GM13976 (cell line): ENCODE results near the gene NCKAP1.

Experiments used
- DNase-seq: peaks from one replicate; pipeline ENCODE4 v3.0.0; 2012; ENCODE audit warnings: low spot score
- in situ Hi-C: fragments of 300-500 bp; cut with MboI; formaldehyde crosslinking; loops from one replicate; pipeline ENCODE4 v1.12.0; 2022; ENCODE audit warnings: low sequenced_read_pairs, mixed read lengths, inconsistent platforms; ENCODE audit not compliant: unreplicated experiment
- TF ChIP-seq, protein P1 (sequence below): IDR thresholded peaks from 2 replicates; pipeline ENCODE4 v1.5.1; 2012; ENCODE audit warnings: borderline replicate concordance, mild to moderate bottlenecking; ENCODE audit not compliant: insufficient read depth; ENCODE audit errors: extremely low read depth, missing control alignments, control extremely low read depth

The NCKAP1 gene

GRCh38 chr2:183028108-183028507 lies 10.1 kb downstream of the NCKAP1 start:
- TF ChIP-seq, protein P1, sequence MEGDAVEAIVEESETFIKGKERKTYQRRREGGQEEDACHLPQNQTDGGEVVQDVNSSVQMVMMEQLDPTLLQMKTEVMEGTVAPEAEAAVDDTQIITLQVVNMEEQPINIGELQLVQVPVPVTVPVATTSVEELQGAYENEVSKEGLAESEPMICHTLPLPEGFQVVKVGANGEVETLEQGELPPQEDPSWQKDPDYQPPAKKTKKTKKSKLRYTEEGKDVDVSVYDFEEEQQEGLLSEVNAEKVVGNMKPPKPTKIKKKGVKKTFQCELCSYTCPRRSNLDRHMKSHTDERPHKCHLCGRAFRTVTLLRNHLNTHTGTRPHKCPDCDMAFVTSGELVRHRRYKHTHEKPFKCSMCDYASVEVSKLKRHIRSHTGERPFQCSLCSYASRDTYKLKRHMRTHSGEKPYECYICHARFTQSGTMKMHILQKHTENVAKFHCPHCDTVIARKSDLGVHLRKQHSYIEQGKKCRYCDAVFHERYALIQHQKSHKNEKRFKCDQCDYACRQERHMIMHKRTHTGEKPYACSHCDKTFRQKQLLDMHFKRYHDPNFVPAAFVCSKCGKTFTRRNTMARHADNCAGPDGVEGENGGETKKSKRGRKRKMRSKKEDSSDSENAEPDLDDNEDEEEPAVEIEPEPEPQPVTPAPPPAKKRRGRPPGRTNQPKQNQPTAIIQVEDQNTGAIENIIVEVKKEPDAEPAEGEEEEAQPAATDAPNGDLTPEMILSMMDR = no peak
- no peak for DNase-seq
- in situ Hi-C loops = no loop called here

GRCh38 chr2:183027443-183027842 lies 10.8 kb downstream of the NCKAP1 start:
- DNase-seq = no peak
- TF ChIP-seq, protein P1 = no peak
- in situ Hi-C loops = no loop called here

DNA sequence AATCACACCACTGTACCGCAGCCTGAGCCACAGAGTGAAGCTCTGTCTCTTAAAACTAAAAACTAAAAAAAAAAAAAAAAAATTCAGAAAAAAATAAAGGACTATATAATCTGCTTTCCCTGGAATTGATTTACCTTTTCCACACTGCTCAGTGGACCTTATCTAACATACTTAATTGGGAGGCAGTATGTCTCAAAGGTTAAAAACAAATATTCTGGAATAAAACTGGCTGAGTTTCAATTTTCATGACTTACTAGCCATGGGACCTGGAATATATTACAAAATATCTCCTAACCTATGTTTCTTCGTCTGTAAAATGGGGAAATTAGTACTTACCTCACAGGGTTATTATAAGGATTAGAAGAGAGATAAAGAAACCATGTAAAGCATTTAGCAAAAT lies 11.8 kb downstream of the NCKAP1 start:
- in situ Hi-C loops = no loop called here
- no peak for DNase-seq
- TF ChIP-seq, protein P1 = no peak

- DNase-seq = no peak
- TF ChIP-seq, protein P1 = no peak
- in situ Hi-C loops = no loop called here
Measured at GRCh38 chr2:183025993-183026392, 12.3 kb downstream of the NCKAP1 start.

GRCh38 chr2:183024339-183025095 lies 13.7 kb downstream of the NCKAP1 start:
- in situ Hi-C loops = no loop called here
- TF ChIP-seq, protein P1 = no peak

DNA sequence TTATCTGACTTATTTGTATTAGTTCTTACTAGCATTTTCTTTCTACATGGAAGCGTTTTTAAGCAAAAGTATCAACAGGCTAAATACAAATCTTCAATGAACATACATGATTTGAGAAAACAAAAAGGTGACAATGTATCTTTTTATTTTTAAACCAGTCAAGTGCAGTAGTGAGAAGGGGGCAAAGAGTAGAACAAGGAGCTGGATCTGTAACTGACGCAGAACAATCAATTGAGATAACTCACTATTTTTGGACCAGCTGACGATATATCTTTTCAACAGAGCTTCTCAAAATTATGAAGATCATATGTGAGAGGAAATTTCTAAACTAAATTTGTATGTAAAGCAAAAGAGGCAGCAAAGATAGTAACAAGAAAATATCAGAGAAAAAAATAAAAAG lies 15.5 kb downstream of the NCKAP1 start:
- TF ChIP-seq, protein P1 = no peak
- in situ Hi-C loops = no loop called here
- no peak for DNase-seq

More at GRCh38 chr2:183024339-183025095, 13.7 kb downstream of the NCKAP1 start:
- no peak for DNase-seq

DNA sequence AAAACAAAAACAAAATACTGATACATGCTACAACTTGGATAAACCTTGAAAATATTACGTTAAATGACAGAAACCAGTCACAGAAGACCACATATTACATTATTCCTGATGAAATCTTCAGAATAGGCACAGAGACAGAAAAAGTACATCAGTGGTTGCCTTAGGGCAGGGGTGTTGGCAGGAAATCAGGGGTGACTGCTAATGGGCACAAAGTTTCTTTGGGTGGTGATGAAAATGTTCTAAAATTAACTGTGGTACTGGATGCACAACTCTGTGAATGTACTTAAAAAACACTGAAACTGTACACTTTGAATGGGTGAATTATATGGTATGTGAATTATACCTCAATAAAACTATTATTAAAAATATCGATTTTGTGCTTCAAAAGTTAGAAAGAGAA lies 16.6 kb downstream of the NCKAP1 start:
- in situ Hi-C loops = no loop called here
- TF ChIP-seq, protein P1 = no peak
- DNase-seq = no peak
